Prostate gland (tissue), 2 donors: ENCODE data around the gene MCRIP2.
"Not testable (repeated sequence)": the region's sequence is repeated elsewhere in the genome, so short reads cannot be mapped to it uniquely, and the experiment has no call there.

Experiments
- CTCF ChIP-seq, 4 experiments: fragments of 200-600 bp in 2 of 4; fragments of 450-650 bp in 2 of 4; sonication (generic) in 2 of 4; IDR thresholded peaks; 1 replicate in 3 of 4; 2 replicates in 1 of 4; pipeline ENCODE4 v1.5.1; 2016 to 2019; ENCODE audit warnings: antibody characterized with exemption in 4 of 4, mild to moderate bottlenecking in 2 of 4, moderate library complexity in 2 of 4
- POLR2A ChIP-seq: fragments of 450-650 bp; IDR thresholded peaks from one replicate; pipeline ENCODE4 v1.6.1; 2016; ENCODE audit warnings: antibody characterized with exemption, mild to moderate bottlenecking

GRCh38 chr16:597655-598054 is 44.0 kb upstream of the MCRIP2 start:
- not testable (repeated sequence) for TF ChIP-seq CTCF (IDR thresholded peaks at IDR 0.05); POLR2A
